ENCODE results near the gene DNER.
"Not testable (repeated sequence)": the region's sequence is repeated elsewhere in the genome, so short reads cannot be mapped to it uniquely, and the experiment has no call there.

DNER gene

GRCh38 chr2:229571243-229571642 lies 143.1 kb downstream of the DNER start:
- DNase-seq (ENCODE audit: low read depth, low spot score): no peak

- no peak for DNase-seq (ENCODE audit: low read depth, low spot score)
Observed at GRCh38 chr2:229566370-229566769, 148.0 kb downstream of the DNER start.

GRCh38 chr2:229564300-229564907 lies 150.0 kb downstream of the DNER start:
- no peak for DNase-seq (ENCODE audit: low read depth, low spot score)

GRCh38 chr2:229563388-229563787 lies 151.0 kb downstream of the DNER start:
- no peak for DNase-seq (ENCODE audit: low read depth, low spot score)

GRCh38 chr2:229562472-229563127 lies 151.8 kb downstream of the DNER start:
- DNase-seq (ENCODE audit: low read depth, low spot score): no peak

GRCh38 chr2:229559986-229560385 lies 154.4 kb downstream of the DNER start:
- no peak for DNase-seq (ENCODE audit: low read depth, low spot score)

GRCh38 chr2:229553091-229553490 lies 161.3 kb downstream of the DNER start:
- peak; percentile 78 for DNase-seq (ENCODE audit: low read depth, low spot score)

GRCh38 chr2:229543176-229543873 lies 171.0 kb downstream of the DNER start:
- no peak for DNase-seq (ENCODE audit: low read depth, low spot score)

GRCh38 chr2:229539628-229540027 lies 174.7 kb downstream of the DNER start:
- DNase-seq (ENCODE audit: low read depth, low spot score): peak; percentile 54

GRCh38 chr2:229531594-229531993 lies 182.8 kb downstream of the DNER start:
- DNase-seq (ENCODE audit: low read depth, low spot score): no peak

- no peak for DNase-seq (ENCODE audit: low read depth, low spot score)
Observed at GRCh38 chr2:229530434-229530833, 183.9 kb downstream of the DNER start.

- DNase-seq (ENCODE audit: low read depth, low spot score): no peak
Observed at GRCh38 chr2:229528846-229529245, 185.5 kb downstream of the DNER start.

GRCh38 chr2:229526951-229527350 lies 187.4 kb downstream of the DNER start:
- no peak for DNase-seq (ENCODE audit: low read depth, low spot score)

- DNase-seq (ENCODE audit: low read depth, low spot score): no peak
Observed at GRCh38 chr2:229524799-229525198, 189.6 kb downstream of the DNER start.

GRCh38 chr2:229523663-229524062 lies 190.7 kb downstream of the DNER start:
- no peak for DNase-seq (ENCODE audit: low read depth, low spot score)

- no peak for DNase-seq (ENCODE audit: low read depth, low spot score)
Observed at GRCh38 chr2:229521576-229521975, 192.8 kb downstream of the DNER start.

GRCh38 chr2:229520691-229521096 lies 193.7 kb downstream of the DNER start:
- no peak for DNase-seq (ENCODE audit: low read depth, low spot score)

GRCh38 chr2:229519655-229520430 lies 194.5 kb downstream of the DNER start:
- DNase-seq (ENCODE audit: low read depth, low spot score): peak; percentile 20

- no peak for DNase-seq (ENCODE audit: low read depth, low spot score)
Observed at GRCh38 chr2:229514273-229514895, 200.0 kb downstream of the DNER start.

- DNase-seq (ENCODE audit: low read depth, low spot score): peak; percentile 24
Observed at GRCh38 chr2:229511524-229511923, 202.8 kb downstream of the DNER start.

GRCh38 chr2:229506699-229507098 lies 207.7 kb downstream of the DNER start:
- not testable (repeated sequence) for DNase-seq (ENCODE audit: low read depth, low spot score)

All from astrocyte of the hippocampus (primary cell).